Astrocyte (in vitro differentiated cells and primary cell): ENCODE measurements around the gene C1QTNF12.

ENCODE experiments used
- EZH2 ChIP-seq: IDR thresholded peaks from 2 replicates; pipeline ENCODE4 v1.6.1; 2012; ENCODE audit warnings: mild to moderate bottlenecking, low read length, inconsistent platforms; ENCODE audit not compliant: insufficient read depth
- TF ChIP-seq, protein P1 (sequence below): IDR thresholded peaks from 2 replicates; pipeline ENCODE4 v1.5.1; 2011; ENCODE audit warnings: low read depth, mild to moderate bottlenecking, inconsistent platforms, low read length, moderate library complexity; ENCODE audit not compliant: insufficient read depth

DNA sequence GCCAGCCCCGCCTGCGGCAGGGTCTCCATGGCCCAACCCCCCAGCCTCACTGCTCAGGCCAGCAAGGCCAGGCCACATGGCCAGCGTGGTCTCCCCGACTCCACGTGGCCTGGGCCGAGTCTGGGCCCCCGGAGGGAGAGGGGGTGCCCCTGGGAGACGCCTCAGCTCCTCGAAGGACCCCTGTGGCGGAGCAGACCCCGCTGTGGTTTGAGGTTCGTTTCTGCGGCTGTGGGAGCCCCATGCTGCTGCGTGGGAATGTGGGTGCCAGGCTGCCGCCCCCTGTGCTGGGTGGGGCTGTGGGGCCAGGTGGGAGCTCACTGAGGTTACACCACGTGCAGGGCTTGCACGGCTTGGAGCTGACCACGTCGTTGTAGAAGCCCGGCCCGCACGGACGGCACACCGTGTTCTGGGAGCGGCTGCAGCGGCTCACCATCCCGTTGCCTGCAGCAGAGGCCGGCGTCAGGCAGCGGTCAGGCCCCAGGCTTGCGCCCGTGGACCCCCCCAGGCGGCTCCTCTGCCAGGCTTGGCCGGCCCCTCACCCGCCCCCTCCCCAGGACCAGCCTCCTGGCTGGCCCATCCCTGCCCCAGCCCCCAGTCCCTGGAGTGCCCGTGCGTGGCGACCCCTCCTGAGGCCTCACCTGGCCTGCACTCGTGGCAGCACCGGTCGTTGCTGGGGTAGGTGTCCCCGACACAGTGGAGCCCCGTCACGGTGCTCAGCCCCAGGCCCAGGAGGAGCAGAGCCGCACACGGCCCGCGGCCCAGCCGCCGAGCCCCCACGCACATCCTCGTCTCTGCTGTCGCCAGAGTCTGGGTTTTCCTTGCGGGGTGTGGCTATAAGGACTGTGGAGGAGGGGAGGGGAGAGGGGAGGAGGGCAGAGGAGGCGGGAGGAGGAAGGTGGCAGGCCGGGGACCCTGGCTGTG, 32.9 kb downstream of the C1QTNF12 start, which contains the start of gene TNFRSF4:
- TF ChIP-seq, protein P1, sequence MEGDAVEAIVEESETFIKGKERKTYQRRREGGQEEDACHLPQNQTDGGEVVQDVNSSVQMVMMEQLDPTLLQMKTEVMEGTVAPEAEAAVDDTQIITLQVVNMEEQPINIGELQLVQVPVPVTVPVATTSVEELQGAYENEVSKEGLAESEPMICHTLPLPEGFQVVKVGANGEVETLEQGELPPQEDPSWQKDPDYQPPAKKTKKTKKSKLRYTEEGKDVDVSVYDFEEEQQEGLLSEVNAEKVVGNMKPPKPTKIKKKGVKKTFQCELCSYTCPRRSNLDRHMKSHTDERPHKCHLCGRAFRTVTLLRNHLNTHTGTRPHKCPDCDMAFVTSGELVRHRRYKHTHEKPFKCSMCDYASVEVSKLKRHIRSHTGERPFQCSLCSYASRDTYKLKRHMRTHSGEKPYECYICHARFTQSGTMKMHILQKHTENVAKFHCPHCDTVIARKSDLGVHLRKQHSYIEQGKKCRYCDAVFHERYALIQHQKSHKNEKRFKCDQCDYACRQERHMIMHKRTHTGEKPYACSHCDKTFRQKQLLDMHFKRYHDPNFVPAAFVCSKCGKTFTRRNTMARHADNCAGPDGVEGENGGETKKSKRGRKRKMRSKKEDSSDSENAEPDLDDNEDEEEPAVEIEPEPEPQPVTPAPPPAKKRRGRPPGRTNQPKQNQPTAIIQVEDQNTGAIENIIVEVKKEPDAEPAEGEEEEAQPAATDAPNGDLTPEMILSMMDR, result no peak
- TF ChIP-seq EZH2, result no peak
